NCI-H1092 treated with DMSO at 0.1 percent for 48 hours (cell line): ENCODE measurements around the gene NRXN3.

ENCODE experiments used
- DNase-seq: peaks from one replicate; lab custom pipeline; 2025; lab: John Stamatoyannopoulos, UW

The NRXN3 gene

GRCh38 chr14:78319887-78320635, 149.9 kb downstream of the NRXN3 start:
- DNase-seq: peak; percentile 97

- no peak for DNase-seq
Measured at GRCh38 chr14:78324353-78324752, 154.2 kb downstream of the NRXN3 start.

DNA sequence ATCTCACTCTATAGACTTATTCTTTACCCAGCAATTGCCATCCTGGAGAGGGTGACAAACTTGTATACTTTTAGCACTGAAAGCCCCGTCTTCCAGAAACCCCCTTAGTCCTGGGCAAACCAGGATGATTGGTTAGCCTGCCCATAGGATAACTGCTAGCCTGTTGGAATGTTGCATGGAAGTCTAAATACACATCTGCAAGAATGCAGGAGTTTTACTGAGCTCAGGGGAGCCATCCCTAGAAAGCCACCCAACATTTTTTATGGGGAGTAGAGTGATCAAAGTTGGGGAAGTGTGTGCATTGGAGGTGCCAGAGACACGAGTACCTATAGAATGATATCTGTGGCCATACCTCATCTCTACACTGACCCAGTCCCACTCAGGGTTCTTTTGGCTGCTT, 155.7 kb downstream of the NRXN3 start:
- no peak for DNase-seq

- DNase-seq: no peak
Measured at GRCh38 chr14:78327426-78328221, 157.5 kb downstream of the NRXN3 start.

GRCh38 chr14:78329371-78329770, 159.2 kb downstream of the NRXN3 start:
- peak; percentile 25 for DNase-seq

- peak; percentile 39 for DNase-seq
Measured at GRCh38 chr14:78335531-78335930, 165.4 kb downstream of the NRXN3 start.

DNA sequence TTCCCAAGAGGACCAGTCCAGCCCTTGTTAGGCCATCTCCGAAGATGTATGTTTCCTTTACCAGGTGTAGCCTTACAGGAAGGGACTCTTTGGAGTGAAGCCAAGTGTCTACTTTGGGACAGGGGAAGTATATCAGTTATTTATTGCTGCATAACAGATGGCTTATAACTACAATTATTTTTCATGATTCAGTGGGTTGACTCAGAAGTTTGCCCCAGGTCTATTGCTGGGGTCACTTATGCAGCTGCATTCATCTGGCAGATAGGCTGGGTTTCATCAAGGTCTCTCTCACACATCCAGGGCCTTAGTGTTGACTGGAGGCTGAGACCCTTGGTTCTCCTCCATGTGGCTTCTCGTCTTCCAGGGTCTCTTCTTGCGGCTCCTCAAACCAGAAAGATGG, 170.1 kb downstream of the NRXN3 start:
- DNase-seq: no peak

DNA sequence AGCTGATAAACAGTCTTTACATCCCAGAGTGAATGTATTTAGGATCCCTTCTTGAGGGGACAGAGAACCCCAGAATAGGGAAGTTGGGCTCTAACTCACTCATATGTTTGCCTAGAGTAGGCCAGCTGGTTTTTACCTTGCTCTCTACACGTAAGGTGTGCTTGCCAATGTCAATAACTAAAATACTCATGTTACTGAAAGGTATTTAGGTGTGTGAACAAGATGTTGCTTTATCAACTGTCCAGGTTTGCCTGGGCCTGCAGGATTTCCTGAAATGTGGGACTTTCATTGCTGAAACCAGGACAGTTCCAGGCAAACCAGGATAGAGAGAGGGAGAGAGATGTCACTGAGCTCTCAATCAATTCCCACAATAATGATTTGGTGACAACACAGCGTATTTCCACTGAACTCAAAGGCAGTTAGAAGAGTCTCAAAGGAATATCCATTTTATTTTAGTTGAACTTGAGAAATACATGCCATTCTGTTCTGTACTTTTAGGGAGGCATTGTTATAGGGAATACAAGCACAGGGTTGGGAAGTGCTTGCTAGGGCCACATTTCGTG, 171.7 kb downstream of the NRXN3 start:
- DNase-seq: peak; percentile 59

GRCh38 chr14:78342879-78343278, 172.7 kb downstream of the NRXN3 start:
- no peak for DNase-seq

GRCh38 chr14:78344290-78344689, 174.1 kb downstream of the NRXN3 start:
- no peak for DNase-seq

DNA sequence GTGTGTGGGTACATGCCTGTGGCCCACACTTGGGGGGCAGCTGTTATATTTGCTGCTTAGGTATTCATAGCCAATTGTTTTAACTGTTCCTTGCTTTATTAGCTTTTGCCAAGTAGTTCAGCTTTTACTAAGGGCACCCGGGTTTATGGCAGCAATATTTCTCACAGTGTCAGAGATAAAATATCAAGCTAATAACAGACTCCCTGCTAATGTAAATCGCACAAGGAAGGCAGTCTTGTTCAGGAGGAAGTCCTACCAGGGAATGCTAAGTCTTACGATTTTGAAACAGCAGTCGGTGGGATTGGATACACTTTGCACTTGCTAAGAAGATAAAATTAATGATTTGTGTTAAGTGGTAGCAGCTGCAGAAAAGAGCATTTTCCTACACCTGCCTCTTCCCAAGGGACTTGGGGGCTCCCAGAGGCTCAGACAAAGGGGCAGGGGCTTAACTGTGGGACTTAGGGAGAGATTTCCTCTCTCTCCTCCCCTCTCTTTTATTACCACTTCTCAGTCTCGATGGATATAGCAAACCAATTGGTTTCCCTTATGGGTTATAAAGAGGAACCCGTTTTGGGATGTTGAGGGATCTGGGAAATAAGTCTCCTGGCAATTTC, 175.1 kb downstream of the NRXN3 start:
- peak; percentile 62 for DNase-seq

DNA sequence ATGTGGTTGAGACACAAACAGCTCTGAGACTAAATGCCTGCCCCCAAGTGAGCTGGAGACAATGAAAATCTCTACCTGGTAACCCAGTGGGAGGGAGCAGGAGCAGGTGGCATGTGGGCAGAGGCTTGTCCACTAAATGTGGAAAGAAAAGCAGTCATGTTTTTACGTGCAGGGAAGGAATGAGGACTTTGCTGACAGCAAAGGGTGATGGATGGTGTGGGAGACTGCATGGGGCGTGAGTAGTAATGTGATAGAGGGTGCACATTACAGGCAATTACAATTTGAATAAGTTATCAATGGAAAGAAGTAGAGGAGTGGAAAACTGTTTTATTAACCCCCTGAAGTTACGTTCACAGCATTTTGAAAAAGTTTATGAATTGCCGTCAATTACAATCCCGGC, 176.6 kb downstream of the NRXN3 start:
- no peak for DNase-seq

DNA sequence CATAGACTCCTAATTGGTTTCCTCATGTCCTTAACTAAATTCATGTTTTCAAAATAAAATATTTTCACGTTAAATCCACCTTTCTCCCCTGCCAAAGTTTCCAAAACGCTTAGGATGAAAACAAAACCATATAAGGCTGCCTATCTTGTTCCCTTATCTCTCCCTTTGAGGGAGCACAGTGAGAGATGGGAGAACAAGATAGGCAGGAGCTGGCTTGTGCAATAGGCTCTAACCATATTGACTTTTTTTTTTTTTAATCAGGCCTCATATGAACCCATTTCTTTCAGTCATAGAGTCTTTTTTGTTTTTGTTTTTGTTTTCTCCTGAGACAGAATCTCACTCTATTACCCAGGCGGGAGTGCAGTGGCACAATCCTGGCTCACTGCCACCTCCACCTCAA, 184.9 kb downstream of the NRXN3 start:
- DNase-seq: no peak

DNA sequence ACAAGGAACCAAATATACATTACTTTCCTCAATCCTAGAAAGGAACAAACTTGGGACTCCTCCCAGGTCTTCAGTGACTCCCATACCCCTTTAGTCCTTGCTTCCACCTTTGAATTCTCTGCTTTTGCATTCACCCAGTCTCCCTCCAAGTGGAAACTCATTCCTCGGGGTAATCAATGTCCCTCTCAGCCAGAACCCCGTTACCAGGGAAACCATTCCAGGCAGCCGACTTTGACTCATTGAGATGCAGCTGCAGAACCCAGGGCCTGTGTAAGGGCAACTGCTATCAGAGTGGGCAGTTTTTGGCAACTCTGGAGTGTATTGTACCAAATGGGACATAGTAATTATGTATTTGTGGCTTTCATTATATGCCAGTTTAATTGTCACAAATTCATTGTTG, 186.2 kb downstream of the NRXN3 start:
- peak; percentile 67 for DNase-seq

DNA sequence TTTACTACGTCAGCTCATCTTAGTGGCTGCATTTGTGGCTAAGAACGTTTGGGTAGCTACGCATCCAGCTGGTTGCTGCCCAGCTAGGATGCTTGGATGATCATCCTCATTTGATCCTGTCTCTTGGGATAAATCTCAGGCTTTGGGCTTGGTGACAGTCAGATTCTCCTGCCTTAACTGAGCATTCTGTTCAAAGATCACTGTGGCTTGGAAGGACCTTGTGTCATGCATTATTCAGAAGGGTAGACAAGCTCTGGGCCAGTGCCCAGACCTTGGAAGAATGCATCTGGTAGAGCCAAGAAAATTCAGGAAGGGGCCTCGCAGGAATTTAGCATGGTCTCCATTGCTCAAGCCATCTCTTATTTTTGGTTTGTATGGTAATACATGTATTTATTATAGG, 188.4 kb downstream of the NRXN3 start:
- DNase-seq: no peak

GRCh38 chr14:78359581-78359980, 189.4 kb downstream of the NRXN3 start:
- no peak for DNase-seq

- no peak for DNase-seq
Measured at GRCh38 chr14:78363008-78363407, 192.8 kb downstream of the NRXN3 start.

DNA sequence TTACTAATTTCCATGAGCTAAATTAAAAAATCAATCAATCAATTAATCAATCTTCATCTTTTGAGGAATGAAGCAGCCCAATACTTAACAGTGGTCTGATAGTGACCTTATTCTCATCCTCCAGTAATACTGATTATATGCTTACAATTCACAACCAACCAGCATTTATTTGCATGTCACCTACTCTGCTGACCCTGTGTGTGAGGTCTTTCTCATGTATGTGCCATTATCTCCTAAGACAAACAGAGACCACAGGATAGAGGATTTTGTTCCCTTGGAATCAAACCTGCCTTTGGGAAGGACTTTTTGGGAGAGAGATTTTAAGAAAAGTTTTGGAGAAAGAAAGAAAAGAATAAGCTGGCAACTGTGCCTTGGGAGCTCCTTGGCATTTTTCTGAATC, 197.2 kb downstream of the NRXN3 start:
- no peak for DNase-seq

- DNase-seq: no peak
Measured at GRCh38 chr14:78383060-78383459, 212.9 kb downstream of the NRXN3 start.

- no peak for DNase-seq
Measured at GRCh38 chr14:78398216-78398615, 228.0 kb downstream of the NRXN3 start.

- no peak for DNase-seq
Measured at GRCh38 chr14:78399316-78399889, 229.2 kb downstream of the NRXN3 start.

- no peak for DNase-seq
Measured at GRCh38 chr14:78401866-78402265, 231.7 kb downstream of the NRXN3 start.
